Lung (tissue), 12 donors: Measurements from ENCODE around the gene GALNT12. TPM values are rescaled to one million over a fixed set of nuclear protein-coding genes. Genes with fewer than 3 reads are reported as not detected.

ENCODE experiments used
- ATAC-seq: fragments of 200-7000 bp; cut with Tn5 transposase; one replicate; pipeline ENCODE4 v1.9.1; 2020; ENCODE audit warnings: moderate number of reproducible peaks; ENCODE audit not compliant: insufficient read depth, low FRiP score
- DNase-seq, 3 donors: peaks; one replicate each; pipeline ENCODE4 v3.0.0-alpha.2; 2013 to 2017
- H3K27ac ChIP-seq, 2 donors: one replicate each; pipeline ENCODE4 v1.5.1; 2013; ENCODE audit warnings: mild to moderate bottlenecking in 2 of 2, moderate library complexity in 2 of 2, control low read depth in 1 of 2, inconsistent platforms in 1 of 2, low read depth in 1 of 2, low read length in 1 of 2
- H3K27me3 ChIP-seq, 3 donors: one replicate each; pipeline ENCODE4 v1.5.1; 2013; ENCODE audit warnings: low read length in 2 of 3; ENCODE audit not compliant: control insufficient read depth in 3 of 3, insufficient read depth in 3 of 3
- H3K36me3 ChIP-seq, 4 donors: one replicate each; pipeline ENCODE4 v1.5.1; 2013; ENCODE audit warnings: low read length in 4 of 4, mild to moderate bottlenecking in 1 of 4, moderate library complexity in 1 of 4; ENCODE audit not compliant: control insufficient read depth in 4 of 4, insufficient read depth in 4 of 4
- H3K4me1 ChIP-seq, 5 donors: one replicate each; pipeline ENCODE4 v1.5.1; 2013; ENCODE audit warnings: low read length in 5 of 5, mild to moderate bottlenecking in 2 of 5, moderate library complexity in 1 of 5; ENCODE audit not compliant: control insufficient read depth in 5 of 5, insufficient read depth in 5 of 5
- H3K4me3 ChIP-seq: one replicate; pipeline ENCODE4 v1.5.1; 2013; ENCODE audit warnings: mild to moderate bottlenecking, control low read depth, moderate library complexity
- H3K9ac ChIP-seq, 2 donors: one replicate each; pipeline ENCODE4 v1.5.1; 2013; ENCODE audit warnings: low read length in 2 of 2, control low read depth in 1 of 2; ENCODE audit not compliant: insufficient read depth in 1 of 2
- H3K9me3 ChIP-seq, 4 donors: one replicate each; pipeline ENCODE4 v1.5.1; 2013; ENCODE audit warnings: low read length in 3 of 4, mild to moderate bottlenecking in 1 of 4, moderate library complexity in 1 of 4; ENCODE audit not compliant: control insufficient read depth in 4 of 4, insufficient read depth in 3 of 4
- WGBS, 2 donors: extraction: QIAGEN DNeasy Blood & Tissue Kit; methylation state at CpG; one replicate each; pipeline ENCODE4 v1.1.7; 2013; 5-methylcytosine and 5-hydroxymethylcytosine counted together
- polyA plus RNA-seq, 2 donors: library from polyadenylated mRNA; stranded (reverse); fragments of 200-250 nt; gene quantifications; one replicate each; pipeline ENCODE4 v1.2.1, GENCODE V29; 2013
- total RNA-seq, 2 donors: library from RNA; depleted of rRNA in 1 of 2; stranded (reverse); fragments of >200 nt in 1 of 2; gene quantifications; one replicate each; pipeline ENCODE4 v1.2.1, GENCODE V29; 2014 to 2021
- TF ChIP-seq, protein P1 (sequence below): IDR thresholded peaks from 2 replicates; pipeline ENCODE4 v1.5.1; 2012; ENCODE audit warnings: mild to moderate bottlenecking; ENCODE audit errors: control extremely low read depth, extremely low read depth
- donor health status: control.
- donor health status: control.
- donor health status: Bipolar disorder and iron deficiency.
- donor health status: healthy.
- donor health status: DM: yes; HTN: yes; CAD: no.

GALNT12 gene
- total and polyA plus RNA-seq, 4 donors = 7.9 to 35.0 (median 20.1) TPM

DNA sequence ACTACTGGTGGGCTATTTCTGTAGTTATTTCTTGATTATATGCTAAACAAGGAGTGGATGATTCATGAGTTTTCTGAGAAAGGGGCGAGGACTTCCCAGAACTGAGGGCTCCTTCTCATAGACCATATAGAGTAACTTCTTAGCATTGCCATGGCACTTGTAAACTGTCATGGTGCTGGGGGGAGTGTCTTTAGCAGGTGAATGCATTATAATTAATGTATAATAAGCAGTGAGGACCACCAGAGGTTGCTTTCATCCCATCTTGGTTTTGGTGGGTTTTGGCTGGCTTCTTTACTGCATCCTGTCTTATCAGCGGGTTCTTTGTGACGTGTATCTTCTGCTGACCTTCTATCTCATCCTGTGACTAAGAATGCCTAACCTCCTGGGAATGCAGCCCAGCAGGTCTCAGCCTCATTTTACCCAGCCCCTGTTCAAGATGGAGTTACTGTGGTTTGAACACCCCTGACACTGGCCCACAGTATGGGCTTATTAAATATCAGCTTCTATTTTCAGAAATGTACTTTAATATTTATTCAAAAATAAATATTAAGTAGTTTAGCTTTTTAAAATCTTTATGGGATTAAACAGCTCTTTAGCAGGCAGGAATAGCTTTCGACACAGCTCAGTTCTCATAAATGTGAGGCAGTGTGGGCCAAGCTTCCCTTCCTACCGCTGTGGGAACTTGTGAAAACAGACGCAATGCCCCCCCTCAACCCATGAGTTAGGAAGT, 44.4 kb downstream of the GALNT12 start:
- no peaks in the 10 kb centered on the region for H3K9me3 ChIP-seq
- no peaks in the 10 kb centered on the region for H3K36me3 ChIP-seq
- DNase-seq (no peak), ATAC-seq (no peak)
- no peak overlapping the region for H3K9ac ChIP-seq
- H3K4me1 ChIP-seq = peaks cover 0 to 16% (median 0%) of the 10 kb centered on the region in 5 donors
- no peak overlapping the region for H3K27ac ChIP-seq
- H3K4me3 ChIP-seq = no peak overlapping the region
- no peaks in the 10 kb centered on the region for H3K27me3 ChIP-seq
- 61 to 80% methylated on average over 6 of the region's 6 CpGs for WGBS, 2 donors
- TF ChIP-seq, protein P1, sequence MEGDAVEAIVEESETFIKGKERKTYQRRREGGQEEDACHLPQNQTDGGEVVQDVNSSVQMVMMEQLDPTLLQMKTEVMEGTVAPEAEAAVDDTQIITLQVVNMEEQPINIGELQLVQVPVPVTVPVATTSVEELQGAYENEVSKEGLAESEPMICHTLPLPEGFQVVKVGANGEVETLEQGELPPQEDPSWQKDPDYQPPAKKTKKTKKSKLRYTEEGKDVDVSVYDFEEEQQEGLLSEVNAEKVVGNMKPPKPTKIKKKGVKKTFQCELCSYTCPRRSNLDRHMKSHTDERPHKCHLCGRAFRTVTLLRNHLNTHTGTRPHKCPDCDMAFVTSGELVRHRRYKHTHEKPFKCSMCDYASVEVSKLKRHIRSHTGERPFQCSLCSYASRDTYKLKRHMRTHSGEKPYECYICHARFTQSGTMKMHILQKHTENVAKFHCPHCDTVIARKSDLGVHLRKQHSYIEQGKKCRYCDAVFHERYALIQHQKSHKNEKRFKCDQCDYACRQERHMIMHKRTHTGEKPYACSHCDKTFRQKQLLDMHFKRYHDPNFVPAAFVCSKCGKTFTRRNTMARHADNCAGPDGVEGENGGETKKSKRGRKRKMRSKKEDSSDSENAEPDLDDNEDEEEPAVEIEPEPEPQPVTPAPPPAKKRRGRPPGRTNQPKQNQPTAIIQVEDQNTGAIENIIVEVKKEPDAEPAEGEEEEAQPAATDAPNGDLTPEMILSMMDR = no peak

- H3K9me3 ChIP-seq = no peaks in the 10 kb centered on the region
- TF ChIP-seq, protein P1 = no peak
- peaks cover 0 to 20% (median 0%) of the 10 kb centered on the region in 5 donors for H3K4me1 ChIP-seq
- no peaks in the 10 kb centered on the region for H3K36me3 ChIP-seq
- no peak for DNase-seq
- 70 to 78% methylated on average over 6 of the region's 6 CpGs for WGBS, 2 donors
- ATAC-seq = no peak
- H3K9ac ChIP-seq = no peak overlapping the region
- no peak overlapping the region for H3K4me3 ChIP-seq
- no peaks in the 10 kb centered on the region for H3K27me3 ChIP-seq
- H3K27ac ChIP-seq = no peak overlapping the region
These were observed 44.9 kb downstream of the GALNT12 start for GRCh38 chr9:98852460-98852734.

DNA sequence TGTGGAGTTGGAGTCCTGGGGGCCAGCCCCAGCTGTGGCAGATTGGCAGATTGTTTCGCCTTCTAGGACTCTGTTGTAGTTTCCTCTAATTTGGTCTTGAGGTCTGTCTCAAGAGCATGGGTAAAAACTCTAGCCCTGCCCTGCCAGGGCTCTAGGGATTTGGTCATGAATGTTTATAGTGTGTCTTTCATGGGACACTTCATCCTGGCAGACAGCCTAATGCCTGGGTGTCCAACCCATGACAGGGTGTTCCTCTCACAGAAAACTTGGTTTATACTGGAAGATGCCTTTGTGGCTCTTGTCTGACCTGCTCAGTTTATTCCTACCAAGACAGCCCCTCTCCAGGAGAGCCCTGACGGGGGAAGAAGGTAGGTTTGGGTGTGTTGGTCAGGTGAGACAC, 45.5 kb downstream of the GALNT12 start:
- Histone ChIP-seq H3K27ac (no peak overlapping the region), H3K9ac (no peak overlapping the region), H3K9me3 (no peaks in the 10 kb centered on the region), H3K27me3 (no peaks in the 10 kb centered on the region), H3K4me1 (peaks cover 0 to 20% (median 0%) of the 10 kb centered on the region in 5 donors), H3K4me3 (no peak overlapping the region), H3K36me3 (no peaks in the 10 kb centered on the region)
- no peak for DNase-seq
- TF ChIP-seq, protein P1 = no peak
- no peak for ATAC-seq
- 83 to 89% methylated on average over 2 of the region's 2 CpGs for WGBS, 2 donors

- WGBS, 2 donors = 87 to 94% methylated on average over 2 of the region's 2 CpGs
- Histone ChIP-seq H3K27ac (no peak overlapping the region), H3K4me3 (no peak overlapping the region), H3K9ac (no peak overlapping the region), H3K27me3 (no peaks in the 10 kb centered on the region), H3K4me1 (peaks cover 0 to 15% (median 0%) of the 10 kb centered on the region in 5 donors), H3K9me3 (no peaks in the 10 kb centered on the region), H3K36me3 (no peaks in the 10 kb centered on the region)
- DNase-seq (no peak), ATAC-seq (no peak)
- TF ChIP-seq, protein P1 = no peak
These were observed 46.8 kb downstream of the GALNT12 start for GRCh38 chr9:98854266-98854665.
